K562 (cell line): ENCODE measurements around the gene SPRR1A. TPM values are rescaled to one million over a fixed set of nuclear protein-coding genes. Genes with fewer than 3 reads are reported as not detected.

Experiments
- ATAC-seq: fragments of 200-7000 bp; cut with Tn5 transposase; 3 replicates; pipeline ENCODE4 v1.9.1; 2020; ENCODE audit warnings: moderate library complexity
- BruUV-seq: library from RNA; stranded (reverse); fragments of 400-500 nt; replicated peaks from 2 replicates; lab custom pipeline; 2021; lab: Mats Ljungman, UMichigan
- CTCF ChIA-PET: fragments of 300-600 bp; formaldehyde crosslinking; extraction: SDS; loops from one replicate; lab custom pipeline; 2021; ENCODE audit warnings: low intra/inter-chr PET ratio; lab: Yijun Ruan, JAX
- POLR2A ChIA-PET: fragments of 300-600, 350-650 bp; sonication (Branson Sonifier 250); formaldehyde crosslinking; extraction: SDS; loops from one replicate; lab custom pipeline; 2021; ENCODE audit warnings: antibody characterized with exemption, inconsistent platforms; lab: Yijun Ruan, JAX
- DNase-seq, 4 experiments: peaks; one replicate each; pipeline versions ENCODE4 v3.0.0 to v3.0.0-alpha.2; 2011 to 2018; ENCODE audit warnings: low spot score in 3 of 4, mixed read lengths in 3 of 4; ENCODE audit errors: extremely low read depth in 1 of 4
- FAIRE-seq: peaks from 2 replicates; lab custom pipeline; 2011; peaks lifted over from hg19 to GRCh38; lab: Jason Lieb, UNC
- H2AFZ ChIP-seq: 2 replicates; pipeline ENCODE4 v1.6.0; 2011; ENCODE audit warnings: low read depth, low read length, control low read depth, inconsistent platforms
- H3K27ac ChIP-seq: fragments of 200-600 bp; 3 replicates; pipeline ENCODE4 v1.8.0; 2011; ENCODE audit warnings: low read depth, mild to moderate bottlenecking, control low read depth, inconsistent platforms, low read length, moderate library complexity, mixed read lengths; ENCODE audit errors: extremely low read depth
- H3K27me3 ChIP-seq, 2 experiments: fragments of 300-600 bp in 1 of 2; 2 replicates in 1 of 2; 3 replicates in 1 of 2; pipeline versions ENCODE4 v1.6.0 to v1.8.0; 2011; ENCODE audit warnings: inconsistent platforms in 2 of 2, low read length in 2 of 2, mild to moderate bottlenecking in 1 of 2, mixed read lengths in 1 of 2, moderate library complexity in 1 of 2; ENCODE audit not compliant: control insufficient read depth in 2 of 2, insufficient read depth in 2 of 2
- H3K36me3 ChIP-seq: fragments of 300-600 bp; 3 replicates; pipeline ENCODE4 v1.8.0; 2011; ENCODE audit warnings: mild to moderate bottlenecking, low read length, inconsistent platforms; ENCODE audit not compliant: control insufficient read depth, insufficient read depth
- H3K4me1 ChIP-seq, 2 experiments: fragments of 200-600 bp in 1 of 2; replicated peaks in 1 of 2; 2 replicates in 1 of 2; 3 replicates in 1 of 2; pipeline versions ENCODE4 v1.5.1 to v1.8.0; 2011; ENCODE audit warnings: inconsistent platforms in 2 of 2, low read length in 2 of 2, mild to moderate bottlenecking in 1 of 2, mixed read lengths in 1 of 2, moderate library complexity in 1 of 2; ENCODE audit not compliant: control insufficient read depth in 2 of 2, insufficient read depth in 2 of 2
- H3K4me2 ChIP-seq: 2 replicates; pipeline ENCODE4 v1.6.1; 2011; ENCODE audit warnings: low read length, control low read depth, inconsistent platforms, mixed read lengths; ENCODE audit not compliant: insufficient read depth
- H3K4me3 ChIP-seq: fragments of 200-600 bp; sonication (generic), shearing (Covaris generic); 2 replicates; pipeline ENCODE4 v1.5.1; 2016; ENCODE audit warnings: control low read depth, inconsistent platforms
- H3K79me2 ChIP-seq: fragments of 200-600 bp; 3 replicates; pipeline ENCODE4 v1.8.0; 2011; ENCODE audit warnings: low read length, inconsistent platforms; ENCODE audit not compliant: control insufficient read depth, insufficient read depth
- H3K9ac ChIP-seq, 2 experiments: 2 replicates each; pipeline versions ENCODE4 v1.6.0 to v1.6.1; 2011; ENCODE audit warnings: low read depth in 2 of 2, low read length in 2 of 2, control low read depth in 1 of 2, inconsistent platforms in 1 of 2, mild to moderate bottlenecking in 1 of 2, mixed read lengths in 1 of 2; ENCODE audit not compliant: insufficient read depth in 1 of 2
- H3K9me1 ChIP-seq: one replicate; pipeline ENCODE4 v1.6.0; 2011; ENCODE audit warnings: inconsistent platforms, mild to moderate bottlenecking, low read length, moderate library complexity; ENCODE audit not compliant: control insufficient read depth, insufficient read depth
- H3K9me3 ChIP-seq: replicated peaks from 2 replicates; pipeline ENCODE4 v1.5.1; 2011; ENCODE audit warnings: low read depth, low read length, inconsistent platforms; ENCODE audit not compliant: control insufficient read depth, insufficient read depth
- H4K20me1 ChIP-seq: replicated peaks from 2 replicates; pipeline ENCODE4 v1.6.1; 2011; ENCODE audit warnings: low read length, inconsistent platforms, mixed read lengths; ENCODE audit not compliant: control insufficient read depth, insufficient read depth
- ARID3A ChIP-seq: IDR thresholded peaks from 2 replicates; pipeline ENCODE4 v1.6.1; 2012; ENCODE audit warnings: low read depth, low read length, improper control_type of control experiment, borderline replicate concordance
- CEBPB ChIP-seq: fragments of 450-650 bp; IDR thresholded peaks from 2 replicates; pipeline ENCODE4 v1.6.1; 2016; ENCODE audit warnings: missing genetic modification characterization, missing compliant biosample characterization
- ELK1 ChIP-seq: sonication (generic); formaldehyde crosslinking; IDR thresholded peaks from 2 replicates; pipeline ENCODE4 v1.8.1; 2022; ENCODE audit warnings: missing genetic modification reagents
- HDAC3 ChIP-seq: fragments of 450-650 bp; IDR thresholded peaks from 2 replicates; pipeline ENCODE4 v1.6.1; 2018; ENCODE audit warnings: borderline replicate concordance, mild to moderate bottlenecking, moderate library complexity; ENCODE audit not compliant: partially characterized antibody
- SMAD2 ChIP-seq: fragments of 150-350 bp; IDR thresholded peaks from 2 replicates; pipeline ENCODE4 v1.6.1; 2014; ENCODE audit warnings: low read depth, mild to moderate bottlenecking, low read length
- ZBTB43 ChIP-seq: sonication (generic); formaldehyde crosslinking; IDR thresholded peaks from 2 replicates; pipeline ENCODE4 v1.8.0; 2023; ENCODE audit warnings: mild to moderate bottlenecking, missing genetic modification reagents
- ZNF146 ChIP-seq: IDR thresholded peaks from one replicate; pipeline ENCODE4 v1.6.1; 2018; ENCODE audit warnings: missing compliant biosample characterization; ENCODE audit not compliant: unreplicated experiment
- ZNF384 ChIP-seq: IDR thresholded peaks from 2 replicates; pipeline ENCODE4 v1.6.1; 2012; ENCODE audit warnings: low read depth, low read length, improper control_type of control experiment
- WGBS: fragments of 100-300 bp; shearing (Covaris generic); methylation state at CpG from one replicate; pipeline ENCODE4 v1.1.6; 2016; ENCODE audit warnings: low coverage, mixed read lengths; ENCODE audit not compliant: insufficient coverage; ENCODE audit errors: missing lambda C conversion rate; 5-methylcytosine and 5-hydroxymethylcytosine counted together
- in situ Hi-C: fragments of 300-500 bp; cut with MboI; formaldehyde crosslinking; loops from 4 replicates; pipeline ENCODE4 v1.15.0; 2018; ENCODE audit warnings: inconsistent platforms, mixed read lengths
- intact Hi-C: fragments of 100-400 bp; cut with micrococcal nuclease; formaldehyde crosslinking; loops from 2 replicates; pipeline ENCODE4 v1.14.2; 2022
- polyA plus RNA-seq, 8 experiments: library from polyadenylated mRNA; depleted of rRNA in 4 of 8; stranded (reverse) in 5 of 8; unstranded in 3 of 8; fragments of >200 nt; fragmentation: Nextera tagmentation in 2 of 8; fragmentation: Illumina TruSeq in 1 of 8; extraction: Ambion mirVana in 2 of 8; extraction: Trizol in 1 of 8; gene quantifications; 2 replicates each; pipeline versions ENCODE4 v1.2.1 to v1.2.3, GENCODE V29; 2011 to 2014; ENCODE audit warnings: inconsistent platforms in 1 of 8, missing spikeins in 1 of 8
- total RNA-seq, 7 experiments: library from RNA; depleted of rRNA in 6 of 7; stranded (reverse); fragments of >200 nt in 6 of 7; fragmentation: Illumina TruSeq in 2 of 7; extraction: Trizol in 2 of 7; gene quantifications; 2 replicates each; pipeline versions ENCODE4 v1.2.1 to v1.2.3, GENCODE V29; 2011 to 2021; ENCODE audit warnings: low replicate concordance in 1 of 7

SPRR1A gene
- total and polyA plus RNA-seq, 9 of the 15 experiments (the other 6 are each of a cell fraction or from before 2014, with no cell fraction given), result not detected

GRCh38 chr1:152982076-152982475, 1.8 kb upstream of the SPRR1A start:
- H3K27me3 ChIP-seq, result peaks cover 0 to 10% of the 10 kb centered on the region in 2 experiments; a peak in 3 of 5 replicates
- no peaks in the 10 kb centered on the region for H4K20me1 ChIP-seq
- DNase-seq (no peak), ATAC-seq (no peak), FAIRE-seq (no peak)
- in situ Hi-C loops, result no loop called here
- no peak overlapping the region for H3K27ac ChIP-seq
- no peak overlapping the region for H3K9ac ChIP-seq
- intact Hi-C loops, result no loop called here
- POLR2A ChIA-PET, result no interaction called here
- no peaks in the 10 kb centered on the region for H3K79me2 ChIP-seq
- no TSS peak for BruUV-seq
- no peak overlapping the region for H3K4me3 ChIP-seq
- no peaks in the 10 kb centered on the region for H3K9me1 ChIP-seq
- WGBS, result 0% methylated on average over 4 of the region's 4 CpGs
- H2AFZ ChIP-seq, result no peak overlapping the region
- H3K36me3 ChIP-seq, result no peaks in the 10 kb centered on the region
- H3K4me1 ChIP-seq, result no peaks in the 10 kb centered on the region
- CTCF ChIA-PET, result no interaction called here
- H3K9me3 ChIP-seq, result no peaks in the 10 kb centered on the region
- H3K4me2 ChIP-seq, result no peak overlapping the region
- TF ChIP-seq ELK1 (CRISPR knock-in tag), result no peak
- no peak for TF ChIP-seq ZNF384

- BruUV-seq, result no TSS peak
- Histone ChIP-seq H3K4me1 (no peaks in the 10 kb centered on the region), H3K4me2 (no peak overlapping the region), H3K27me3 (peaks cover 0 to 10% of the 10 kb centered on the region in 2 experiments; a peak in 3 of 5 replicates), H3K9me3 (no peaks in the 10 kb centered on the region), H3K27ac (no peak overlapping the region), H3K9ac (no peak overlapping the region), H3K36me3 (no peaks in the 10 kb centered on the region), H2AFZ (no peak overlapping the region), H3K79me2 (no peaks in the 10 kb centered on the region), H4K20me1 (no peaks in the 10 kb centered on the region), H3K4me3 (no peak overlapping the region), H3K9me1 (no peaks in the 10 kb centered on the region)
- TF ChIP-seq CEBPB (tag), result no peak
- no peak for TF ChIP-seq ARID3A
- no peak for TF ChIP-seq ZBTB43 (CRISPR knock-in tag)
- TF ChIP-seq HDAC3, result no peak
- TF ChIP-seq ZNF146 (CRISPR knock-in tag), result no peak
- TF ChIP-seq SMAD2, result no peak
- DNase-seq, result no peak
- FAIRE-seq, result no peak
- ATAC-seq, result no peak
- POLR2A ChIA-PET, result no interaction called here
- intact Hi-C loops (no loop called here), in situ Hi-C loops (no loop called here)
- CTCF ChIA-PET, result no interaction called here
Measured at GRCh38 chr1:152983234-152983633, 647 bp upstream of the SPRR1A start.
